Right lobe of liver (tissue), 4 donors: ENCODE results near the gene LRP6.
"Not testable (repeated sequence)": the region's sequence is repeated elsewhere in the genome, so short reads cannot be mapped to it uniquely, and the experiment has no call there.

Source experiments
- POLR2A ChIP-seq: fragments of 450-650 bp; IDR thresholded peaks from one replicate; pipeline ENCODE4 v1.6.1; 2017; ENCODE audit warnings: antibody characterized with exemption, mild to moderate bottlenecking
- TF ChIP-seq, protein P1 (sequence below), 4 donors: fragments of 200-600 bp in 3 of 4; fragments of 450-650 bp in 1 of 4; IDR thresholded peaks; one replicate each; pipeline versions ENCODE4 v1.5.1 to v1.8.0; 2016 to 2022; ENCODE audit warnings: antibody characterized with exemption in 4 of 4, mild to moderate bottlenecking in 2 of 4
- donor health status: DM: no; HTN: no; CAD: no.
- donor health status: DM: no; HTN: no; CAD: no.
- donor health status: DM: no; HTN: yes; CAD: no.

DNA sequence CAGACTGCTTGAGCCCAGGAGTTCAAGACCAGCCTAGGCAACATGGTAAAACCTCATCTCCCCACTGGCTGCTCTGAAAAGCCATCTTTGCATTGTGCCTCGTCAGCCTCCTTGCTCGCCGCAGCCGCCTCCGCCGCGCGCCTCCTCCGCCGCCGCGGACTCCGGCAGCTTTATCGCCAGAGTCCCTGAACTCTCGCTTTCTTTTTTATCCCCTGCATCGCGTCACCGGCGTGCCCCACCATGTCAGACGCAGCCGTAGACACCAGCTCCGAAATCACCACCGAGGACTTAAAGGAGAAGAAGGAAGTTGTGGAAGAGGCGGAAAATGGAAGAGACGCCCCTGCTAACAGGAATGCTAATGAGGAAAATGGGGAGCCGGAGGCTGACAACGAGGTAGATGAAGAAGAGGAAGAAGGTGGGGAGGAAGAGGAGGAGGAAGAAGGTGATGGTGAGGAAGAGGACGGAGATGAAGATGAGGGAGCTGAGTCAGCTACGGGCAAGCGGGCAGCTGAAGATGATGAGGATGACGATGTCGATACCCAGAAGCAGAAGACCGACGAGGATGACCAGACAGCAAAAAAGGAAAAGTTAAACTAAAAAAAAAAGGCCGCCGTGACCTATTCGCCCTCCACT lies 155.8 kb downstream of the LRP6 start:
- TF ChIP-seq, protein P1, sequence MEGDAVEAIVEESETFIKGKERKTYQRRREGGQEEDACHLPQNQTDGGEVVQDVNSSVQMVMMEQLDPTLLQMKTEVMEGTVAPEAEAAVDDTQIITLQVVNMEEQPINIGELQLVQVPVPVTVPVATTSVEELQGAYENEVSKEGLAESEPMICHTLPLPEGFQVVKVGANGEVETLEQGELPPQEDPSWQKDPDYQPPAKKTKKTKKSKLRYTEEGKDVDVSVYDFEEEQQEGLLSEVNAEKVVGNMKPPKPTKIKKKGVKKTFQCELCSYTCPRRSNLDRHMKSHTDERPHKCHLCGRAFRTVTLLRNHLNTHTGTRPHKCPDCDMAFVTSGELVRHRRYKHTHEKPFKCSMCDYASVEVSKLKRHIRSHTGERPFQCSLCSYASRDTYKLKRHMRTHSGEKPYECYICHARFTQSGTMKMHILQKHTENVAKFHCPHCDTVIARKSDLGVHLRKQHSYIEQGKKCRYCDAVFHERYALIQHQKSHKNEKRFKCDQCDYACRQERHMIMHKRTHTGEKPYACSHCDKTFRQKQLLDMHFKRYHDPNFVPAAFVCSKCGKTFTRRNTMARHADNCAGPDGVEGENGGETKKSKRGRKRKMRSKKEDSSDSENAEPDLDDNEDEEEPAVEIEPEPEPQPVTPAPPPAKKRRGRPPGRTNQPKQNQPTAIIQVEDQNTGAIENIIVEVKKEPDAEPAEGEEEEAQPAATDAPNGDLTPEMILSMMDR (IDR thresholded peaks at IDR 0.05): not testable (repeated sequence)
- TF ChIP-seq POLR2A: not testable (repeated sequence)
